ENCODE measurements around the gene METTL14.

Gene METTL14

DNA sequence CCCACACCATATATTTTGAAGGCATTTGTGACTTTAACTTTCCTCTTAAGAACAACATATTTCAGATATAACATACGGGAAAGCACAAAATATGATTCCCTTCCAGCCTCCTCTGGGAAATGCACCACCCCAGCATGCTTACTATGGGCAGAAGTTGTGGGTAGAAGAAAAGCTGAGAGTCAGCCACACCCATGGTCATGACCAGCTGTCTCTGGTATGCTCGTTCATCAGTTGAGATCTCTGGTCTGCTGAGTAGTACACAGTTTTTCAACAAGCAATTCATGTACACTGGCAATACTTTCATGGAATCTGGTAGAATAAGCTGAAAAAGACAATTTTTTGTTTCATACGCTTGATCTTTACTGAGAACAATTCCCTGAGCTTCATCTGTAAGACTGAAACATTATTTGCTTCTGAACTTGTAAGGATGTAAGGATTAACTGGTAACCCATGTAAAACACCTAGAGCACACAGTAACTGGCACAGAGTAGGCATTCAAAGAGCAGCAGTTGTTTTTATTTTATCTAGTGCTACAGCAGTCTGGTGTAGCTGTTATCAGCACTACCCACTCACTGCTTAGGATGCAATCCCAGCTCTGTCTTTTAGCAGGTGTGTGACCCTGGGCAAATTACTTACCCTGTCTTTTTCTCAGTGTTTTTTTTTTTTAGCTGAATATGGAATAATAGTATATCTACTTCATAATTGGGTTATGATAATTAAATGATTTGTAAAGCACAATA, 47.6 kb downstream of the METTL14 start:
- in situ Hi-C loops (cut with MboI; ENCODE audit: low sequenced_read_pairs) = no loop called here

- in situ Hi-C loops (cut with MboI; ENCODE audit: low sequenced_read_pairs) = no loop called here
Measured at GRCh38 chr4:118734491-118735205, 49.5 kb downstream of the METTL14 start.

DNA sequence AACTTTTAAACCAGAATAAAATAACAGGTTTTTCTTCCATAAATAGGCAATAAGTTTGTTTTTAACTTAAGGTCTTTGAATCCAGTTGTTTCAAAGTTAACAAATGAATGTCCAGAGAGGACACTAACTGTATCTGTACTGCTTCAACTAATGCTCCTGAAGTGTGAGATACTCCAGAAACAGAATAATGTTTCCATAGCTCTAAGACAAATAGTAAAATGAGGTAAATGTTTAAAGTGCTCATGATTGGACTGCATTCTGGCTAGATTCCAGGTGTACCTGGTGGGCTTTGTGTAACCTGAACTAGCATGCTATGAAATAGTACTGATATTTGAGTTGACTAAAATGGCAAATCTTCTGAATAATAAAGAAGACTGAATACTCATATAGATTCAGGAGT, 51.7 kb downstream of the METTL14 start:
- in situ Hi-C loops (cut with MboI; ENCODE audit: low sequenced_read_pairs) = no loop called here

DNA sequence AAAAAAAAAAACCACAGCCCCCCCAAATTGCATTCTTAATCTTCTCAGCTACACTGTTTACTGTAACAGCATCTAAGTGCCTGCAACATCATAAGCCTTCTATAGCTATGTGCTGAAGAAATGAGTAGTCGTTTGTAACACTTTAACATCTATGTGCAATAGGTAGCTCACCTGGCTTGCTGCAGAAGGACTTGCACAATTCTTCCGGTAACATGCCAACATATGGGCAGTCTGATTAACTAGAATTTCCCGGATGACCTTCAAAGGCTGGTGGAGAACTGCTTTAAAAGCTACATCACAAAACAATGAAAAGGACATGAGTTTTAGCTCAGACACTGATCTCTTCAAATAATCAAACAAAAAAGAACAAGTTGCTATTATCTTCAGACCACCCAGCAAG, 52.9 kb downstream of the METTL14 start:
- in situ Hi-C loops (cut with MboI; ENCODE audit: low sequenced_read_pairs) = no loop called here

- in situ Hi-C loops (cut with MboI; ENCODE audit: low sequenced_read_pairs) = no loop called here
Measured at GRCh38 chr4:118739022-118739713, 54.0 kb downstream of the METTL14 start.

DNA sequence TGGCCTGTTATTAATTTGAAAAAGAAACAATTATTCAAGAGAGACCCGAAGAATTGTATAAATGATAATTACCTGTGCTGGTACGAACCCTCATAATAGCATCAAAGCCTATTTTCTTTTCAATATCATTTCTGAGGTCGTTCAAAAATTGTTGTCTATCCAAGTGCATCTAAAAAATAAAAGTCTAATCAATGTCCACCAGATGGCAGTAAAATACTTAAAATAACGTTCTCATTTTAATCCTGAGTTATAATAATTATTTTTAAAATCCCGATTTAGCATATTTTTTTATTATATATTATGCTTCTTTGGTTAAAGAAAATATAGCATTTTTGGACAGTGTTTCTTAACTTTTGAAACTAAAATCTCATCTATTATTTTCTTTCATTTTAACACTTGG, 55.7 kb downstream of the METTL14 start:
- in situ Hi-C loops (cut with MboI; ENCODE audit: low sequenced_read_pairs) = no loop called here

DNA sequence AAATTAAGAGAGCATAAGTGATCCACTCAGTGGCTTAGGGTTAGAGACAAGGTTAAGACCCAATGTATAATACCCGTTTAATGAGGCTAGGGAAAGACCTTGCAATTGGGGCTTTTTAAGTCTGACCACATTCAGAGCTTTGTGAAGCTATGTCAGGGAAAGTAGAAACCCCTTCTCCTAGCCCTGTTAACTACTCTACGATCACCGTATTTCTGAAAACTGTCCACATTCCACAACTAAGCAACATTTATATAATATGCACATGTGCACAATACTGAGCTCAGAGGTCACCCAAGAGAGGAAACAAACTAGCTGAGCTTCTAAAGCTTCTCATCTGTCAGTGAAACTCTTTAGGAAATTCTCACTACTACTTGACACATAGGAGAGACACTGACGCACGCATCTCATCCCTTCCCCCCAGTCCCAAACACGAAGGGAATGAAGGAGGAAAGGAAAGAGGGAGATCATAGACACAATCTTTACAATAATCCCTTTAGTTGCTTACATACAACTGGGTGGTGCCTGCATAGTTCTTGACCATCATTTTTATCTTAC, 56.2 kb downstream of the METTL14 start:
- in situ Hi-C loops (cut with MboI; ENCODE audit: low sequenced_read_pairs) = no loop called here

DNA sequence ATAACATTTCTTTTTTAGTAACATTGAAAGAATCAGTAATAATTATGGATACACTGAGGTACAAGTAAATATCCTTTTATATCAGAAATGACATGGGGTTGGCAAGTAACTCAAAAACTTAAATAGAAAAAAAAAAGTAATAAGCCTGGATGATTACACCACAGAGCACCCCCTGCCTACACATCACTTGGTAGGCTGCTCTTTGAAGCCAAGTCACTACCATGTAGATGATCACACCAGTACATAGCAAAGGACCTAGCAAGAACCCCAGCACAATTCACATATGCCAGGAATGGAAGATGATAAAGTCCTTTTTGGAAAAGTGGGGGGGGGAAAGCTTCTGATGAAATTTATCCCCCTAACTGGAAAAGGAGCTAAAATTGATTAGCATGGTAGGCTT, 56.9 kb downstream of the METTL14 start:
- in situ Hi-C loops (cut with MboI; ENCODE audit: low sequenced_read_pairs) = no loop called here

DNA sequence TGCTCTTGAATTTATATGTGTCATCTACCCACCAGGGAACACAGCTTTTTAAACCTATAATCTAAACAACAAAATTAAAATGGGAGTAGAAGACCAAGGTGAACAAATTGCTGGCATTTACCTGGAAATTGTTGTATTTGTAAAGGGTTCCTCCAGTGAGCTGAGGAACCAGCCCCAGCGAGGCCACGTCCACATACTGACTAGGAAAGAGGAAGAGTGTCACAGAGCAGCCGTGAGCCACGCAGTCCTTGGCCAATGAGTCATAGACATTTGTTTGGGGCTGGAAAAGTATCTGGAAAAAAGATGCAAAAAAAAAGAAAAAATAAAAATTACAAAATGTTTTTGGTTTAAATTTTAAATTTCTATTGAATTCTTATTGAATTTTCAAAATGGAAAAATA, 58.7 kb downstream of the METTL14 start:
- in situ Hi-C loops (cut with MboI; ENCODE audit: low sequenced_read_pairs) = no loop called here

DNA sequence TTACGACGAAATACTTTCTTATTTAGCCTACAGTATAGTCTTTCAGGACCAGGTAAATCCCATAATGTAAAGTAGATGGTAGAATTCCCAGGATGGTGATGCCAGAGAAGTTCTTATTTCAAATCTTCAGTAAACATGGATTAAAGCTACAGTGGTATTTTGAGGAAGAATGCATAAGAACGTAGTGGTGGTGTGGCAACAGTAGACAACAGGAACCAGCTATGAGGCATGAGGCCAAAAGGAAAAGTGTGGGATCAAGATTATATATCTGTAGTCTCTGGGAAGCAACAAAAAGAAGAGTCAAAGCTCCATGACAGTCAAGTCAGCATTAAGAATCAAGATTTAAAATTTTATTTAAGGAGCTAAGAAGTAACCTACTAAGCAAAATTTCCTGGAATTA, 60.2 kb downstream of the METTL14 start:
- in situ Hi-C loops (cut with MboI; ENCODE audit: low sequenced_read_pairs) = no loop called here

DNA sequence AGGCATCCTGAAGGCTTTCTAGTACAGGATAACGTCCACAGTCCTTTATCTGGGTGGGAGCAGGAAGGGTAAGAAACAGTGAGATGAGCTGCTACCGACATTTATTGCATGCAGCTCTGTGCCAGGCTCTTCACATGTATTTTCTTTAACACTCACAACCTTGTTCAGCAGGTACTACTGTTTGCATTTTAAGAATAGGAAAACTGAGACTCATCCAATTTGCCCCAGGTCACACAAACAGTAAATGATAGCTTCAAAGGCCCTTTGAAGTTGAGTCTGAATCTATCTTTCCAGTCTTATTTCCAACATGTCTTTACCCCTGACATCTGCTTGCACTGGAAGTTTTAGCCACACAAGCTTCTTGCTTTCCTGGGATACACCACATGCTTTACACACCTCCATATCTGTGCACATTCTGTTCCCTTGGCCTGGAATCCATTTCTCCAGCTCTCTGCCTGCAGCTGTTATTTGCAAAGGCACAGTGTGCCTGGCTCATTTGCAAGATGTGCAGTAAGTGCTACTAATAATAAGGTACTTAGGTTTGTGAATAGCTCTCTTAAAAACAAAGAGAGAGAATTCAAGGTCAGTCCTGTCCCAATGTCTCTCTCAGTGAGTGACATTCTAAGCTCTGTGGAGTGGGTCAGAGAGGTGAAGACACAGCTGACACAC, 61.2 kb downstream of the METTL14 start:
- in situ Hi-C loops (cut with MboI; ENCODE audit: low sequenced_read_pairs) = no loop called here

GRCh38 chr4:118749347-118749988, 64.3 kb downstream of the METTL14 start:
- in situ Hi-C loops (cut with MboI; ENCODE audit: low sequenced_read_pairs) = no loop called here

DNA sequence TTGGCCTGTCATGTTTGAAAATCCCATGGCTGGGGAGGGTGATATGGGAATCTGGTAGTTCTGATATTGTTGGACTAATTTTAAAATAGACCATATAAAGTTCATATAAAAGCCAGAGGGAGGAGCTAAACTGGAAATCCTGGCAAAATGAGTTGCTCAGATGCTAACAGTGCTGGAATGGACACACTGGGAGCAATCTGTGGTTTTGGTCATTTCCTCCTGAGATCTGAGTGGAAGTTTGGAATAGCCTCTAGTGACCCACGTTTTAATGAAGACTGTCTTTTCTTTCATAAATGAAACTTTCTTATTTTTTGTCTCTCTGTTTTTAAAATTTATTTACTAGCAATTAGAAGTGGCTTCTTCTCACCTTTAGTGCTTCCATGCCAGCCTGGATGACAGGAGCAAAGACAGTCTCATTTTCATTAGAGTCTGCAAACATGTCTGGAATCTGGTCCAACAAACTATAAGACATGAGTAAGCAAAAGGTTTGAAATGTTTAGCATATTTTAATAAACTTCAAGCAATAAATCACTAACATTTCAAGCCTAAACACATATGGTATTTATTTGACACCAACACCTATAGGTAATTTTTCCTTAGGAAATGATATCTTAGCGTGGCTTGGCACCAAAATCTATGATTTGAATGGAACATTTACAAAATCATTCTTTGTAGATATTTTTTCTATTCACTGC, 66.6 kb downstream of the METTL14 start:
- in situ Hi-C loops (cut with MboI; ENCODE audit: low sequenced_read_pairs) = loop anchor here (10.0 kb wide), 1 partner anchor 223 kb away; no protein-coding TSS in a partner anchor

DNA sequence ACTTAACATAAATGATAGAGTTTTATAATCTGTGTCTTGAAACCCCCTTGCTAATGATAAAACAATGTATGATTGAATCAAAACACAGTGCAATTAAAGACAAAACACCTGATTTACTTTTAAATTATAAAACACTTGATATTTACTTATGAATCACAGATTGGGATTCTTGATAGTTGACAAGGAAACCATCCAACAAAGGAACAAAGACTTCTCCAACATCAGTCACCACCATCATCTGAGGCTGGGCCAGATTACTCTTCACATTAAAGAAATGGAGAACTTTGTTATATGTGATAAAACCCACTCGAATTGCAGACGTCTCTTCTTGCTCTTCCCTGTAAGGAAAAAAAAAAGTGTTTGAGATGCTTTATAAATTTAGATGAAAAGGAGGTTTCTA, 67.4 kb downstream of the METTL14 start:
- in situ Hi-C loops (cut with MboI; ENCODE audit: low sequenced_read_pairs) = loop anchor here (10.0 kb wide), 1 partner anchor 222 kb away; no protein-coding TSS in a partner anchor

GRCh38 chr4:118753096-118753495, 67.9 kb downstream of the METTL14 start:
- in situ Hi-C loops (cut with MboI; ENCODE audit: low sequenced_read_pairs) = loop anchor here (10.0 kb wide), 1 partner anchor 222 kb away; no protein-coding TSS in a partner anchor

DNA sequence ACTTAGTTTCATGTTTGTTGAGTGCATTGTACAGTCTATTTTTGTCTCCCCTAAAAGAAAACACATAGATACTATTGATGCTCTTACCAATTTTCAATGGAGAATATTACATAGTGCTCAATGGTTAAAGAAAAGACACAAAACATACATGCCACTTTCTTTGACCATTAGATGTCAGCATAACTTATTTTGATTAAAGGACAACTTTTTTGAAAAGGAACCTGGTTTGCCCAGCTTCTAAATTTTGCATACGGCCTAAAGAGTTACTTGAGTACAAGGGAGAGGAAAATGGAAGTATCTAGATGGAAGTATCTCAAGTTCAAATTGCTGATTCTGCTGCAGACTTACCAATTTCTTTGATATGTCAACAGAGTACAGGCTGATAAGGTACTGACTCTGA, 68.5 kb downstream of the METTL14 start:
- in situ Hi-C loops (cut with MboI; ENCODE audit: low sequenced_read_pairs) = loop anchor here (10.0 kb wide), 1 partner anchor 221 kb away; no protein-coding TSS in a partner anchor

DNA sequence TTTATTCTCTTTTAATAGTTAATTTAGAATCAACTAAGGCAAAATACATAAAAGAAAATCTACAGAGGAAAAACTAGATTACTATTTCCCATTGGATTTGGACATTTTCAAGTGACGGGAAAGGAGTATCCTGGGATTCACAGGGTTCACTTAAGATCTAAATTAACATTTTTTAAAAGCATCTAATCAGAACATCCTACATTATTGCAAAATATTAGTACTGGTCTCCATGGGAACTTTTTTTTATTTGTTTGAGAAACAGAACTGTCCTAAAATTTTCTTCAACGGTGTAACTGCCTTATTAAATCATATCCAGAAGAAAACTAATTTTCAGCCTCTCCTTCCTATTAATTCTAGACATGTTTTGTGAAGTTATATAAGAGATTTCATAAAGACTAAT, 69.7 kb downstream of the METTL14 start:
- in situ Hi-C loops (cut with MboI; ENCODE audit: low sequenced_read_pairs) = loop anchor here (10.0 kb wide), 1 partner anchor 220 kb away; no protein-coding TSS in a partner anchor

DNA sequence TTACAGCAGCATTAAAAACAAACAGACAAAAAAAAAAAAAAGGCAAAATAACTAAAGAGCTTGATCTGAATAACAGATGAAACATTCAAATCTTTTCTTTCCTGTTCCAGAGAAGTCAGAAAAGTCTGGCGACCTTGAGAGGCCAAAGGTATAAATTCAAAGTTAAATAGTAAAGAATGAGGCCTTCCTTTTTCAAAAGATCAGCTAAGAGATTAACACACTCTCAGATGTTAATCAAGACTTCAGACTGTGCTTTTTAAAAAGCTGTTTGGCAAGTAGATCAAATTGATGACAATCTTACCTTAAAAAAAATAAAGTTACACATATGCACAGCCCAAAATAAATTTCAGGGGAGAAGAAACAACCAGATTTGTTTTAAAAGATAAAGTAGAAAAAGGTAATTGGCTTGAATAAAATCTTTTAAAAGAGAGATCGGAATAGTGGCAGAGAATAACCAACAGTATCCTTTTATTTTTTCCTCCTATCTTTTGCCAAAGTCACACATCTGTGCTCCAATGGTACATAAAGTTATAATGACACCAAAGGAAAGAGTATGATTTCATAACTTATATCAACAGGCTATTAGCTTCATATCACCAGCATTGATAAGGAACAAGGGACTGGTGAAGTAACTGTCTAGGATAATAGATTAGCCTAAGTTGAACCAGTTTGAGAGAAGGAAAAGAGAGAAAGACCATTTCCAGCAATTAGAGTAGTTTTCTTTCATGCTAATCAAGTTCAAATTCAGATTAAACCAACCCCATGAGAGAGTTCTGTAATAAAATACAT, 70.4 kb downstream of the METTL14 start:
- in situ Hi-C loops (cut with MboI; ENCODE audit: low sequenced_read_pairs) = loop anchor here (10.0 kb wide), 1 partner anchor 219 kb away; no protein-coding TSS in a partner anchor

- in situ Hi-C loops (cut with MboI; ENCODE audit: low sequenced_read_pairs) = loop anchor here (10.0 kb wide), 1 partner anchor 218 kb away; no protein-coding TSS in a partner anchor
Measured at GRCh38 chr4:118756429-118756828, 71.2 kb downstream of the METTL14 start.

Measured in HL-60/S4 (cell line).